Testis (tissue), 5 donors: ENCODE measurements around the gene SYNDIG1. TPM values are rescaled to one million over a fixed set of nuclear protein-coding genes. Genes with fewer than 3 reads are reported as not detected.

ENCODE experiments used
- DNase-seq: peaks from one replicate; pipeline ENCODE4 v3.0.0-alpha.2; 2019
- H3K27ac ChIP-seq, 2 donors: fragments of 200-600 bp; sonication (generic); one replicate each; pipeline ENCODE4 v1.5.1; 2019
- H3K27me3 ChIP-seq: fragments of 200-600 bp; sonication (generic); one replicate; pipeline ENCODE4 v1.5.1; 2019
- H3K36me3 ChIP-seq: fragments of 200-600 bp; sonication (generic); one replicate; pipeline ENCODE4 v1.5.1; 2017; ENCODE audit warnings: low read depth; ENCODE audit errors: missing control alignments
- H3K4me1 ChIP-seq: fragments of 200-600 bp; sonication (generic); one replicate; pipeline ENCODE4 v1.5.1; 2019
- H3K4me3 ChIP-seq, 2 donors: fragments of 200-600 bp; sonication (generic); one replicate each; pipeline ENCODE4 v1.5.1; 2017 to 2019
- H3K9me3 ChIP-seq: fragments of 200-600 bp; sonication (generic); one replicate; pipeline ENCODE4 v1.5.1; 2017
- CTCF ChIP-seq, 3 experiments: fragments of 450-650 bp in 2 of 3; fragments of 200-600 bp in 1 of 3; sonication (generic) in 1 of 3; IDR thresholded peaks; one replicate each; pipeline ENCODE4 v1.5.1; 2016 to 2019; ENCODE audit warnings: antibody characterized with exemption in 3 of 3, mild to moderate bottlenecking in 2 of 3, moderate library complexity in 1 of 3
- POLR2A ChIP-seq: fragments of 450-650 bp; IDR thresholded peaks from one replicate; pipeline ENCODE4 v1.6.1; 2017; ENCODE audit warnings: antibody characterized with exemption, mild to moderate bottlenecking, moderate library complexity
- WGBS, 2 donors: methylation state at CpG; one replicate each; pipeline ENCODE4 v1.1.5; 2018; 5-methylcytosine and 5-hydroxymethylcytosine counted together
- intact Hi-C: fragments of 100-400 bp; cut with DNase I; formaldehyde crosslinking; loops from one replicate; pipeline ENCODE4 v1.15.1; 2023; ENCODE audit warnings: low total_unique reads
- long read RNA-seq, 2 donors: transcript quantifications; one replicate each; lab custom pipeline, GENCODE V29; 2026
- polyA plus RNA-seq: library from polyadenylated mRNA; stranded (reverse); fragments of 350-450 nt; fragmentation: Illumina TruSeq; extraction: RNeasy Lipid Tissue Mini Kit (QIAGEN cat#74804); gene quantifications from one replicate; pipeline ENCODE4 v1.2.3, GENCODE V29; 2014; ENCODE audit warnings: low read depth, low replicate concordance; ENCODE audit not compliant: insufficient read depth
- total RNA-seq, 2 donors: library from RNA; depleted of rRNA; stranded (reverse); fragments of >200 nt; gene quantifications; one replicate each; pipeline ENCODE4 v1.2.3, GENCODE V29; 2016

The SYNDIG1 gene
- total RNA-seq (1 to 10 TPM; 2.8 to 3.2 TPM), polyA plus RNA-seq (2.1 TPM)
- long read RNA-seq, donor 1 = 0 reads
- long read RNA-seq, donor 2 = 0 reads

GRCh38 chr20:24469116-24469893 lies at the start of gene SYNDIG1:
Gene SYNDIG1 (plus strand): TSS chr20:24469629. CDS start chr20:24543098, 73,469 bp downstream.
- no peaks in the 10 kb centered on the region for H3K9me3 ChIP-seq
- no peaks in the 10 kb centered on the region for H3K27me3 ChIP-seq
- intact Hi-C loops = no loop called here
- peaks cover 10% of the 10 kb centered on the region for H3K4me1 ChIP-seq
- peak; percentile 33 for DNase-seq
- WGBS, 2 donors = 1% methylated on average over 68 of the region's 91 CpGs; no CpG with 5 or more reads in 1 of the 2 donors
- H3K36me3 ChIP-seq = no peaks in the 10 kb centered on the region
- no peak for TF ChIP-seq CTCF (IDR thresholded peaks at IDR 0.05)
- no peak for TF ChIP-seq POLR2A
- peak within 1 kb of the TSS; percentile 49 to 60 for H3K4me3 ChIP-seq
- no peak within 1 kb of the TSS for H3K27ac ChIP-seq

- WGBS, 2 donors = 88 to 91% methylated on average over 6 of the region's 6 CpGs
- TF ChIP-seq CTCF (IDR thresholded peaks at IDR 0.05) (no peak), POLR2A (no peak)
- DNase-seq = no peak
- peaks cover 7% of the 10 kb centered on the region for H3K4me1 ChIP-seq
- no peaks in the 10 kb centered on the region for H3K9me3 ChIP-seq
- H3K36me3 ChIP-seq = no peaks in the 10 kb centered on the region
- intact Hi-C loops = no loop called here
- H3K27me3 ChIP-seq = no peaks in the 10 kb centered on the region
- H3K4me3 ChIP-seq = no peak overlapping the region
- H3K27ac ChIP-seq = no peak overlapping the region
Measured at GRCh38 chr20:24419786-24420185, 49.6 kb upstream of the SYNDIG1 start.

GRCh38 chr20:24420567-24420966 lies 48.9 kb upstream of the SYNDIG1 start:
- H3K9me3 ChIP-seq = no peaks in the 10 kb centered on the region
- H3K4me3 ChIP-seq = no peak overlapping the region
- no peaks in the 10 kb centered on the region for H3K36me3 ChIP-seq
- WGBS, 2 donors = 84 to 91% methylated on average over 4 of the region's 4 CpGs
- TF ChIP-seq POLR2A (no peak), CTCF (IDR thresholded peaks at IDR 0.05) (no peak)
- intact Hi-C loops = no loop called here
- DNase-seq = no peak
- H3K27ac ChIP-seq = no peak overlapping the region
- H3K4me1 ChIP-seq = peaks cover 7% of the 10 kb centered on the region
- no peaks in the 10 kb centered on the region for H3K27me3 ChIP-seq

- no peak for DNase-seq
- H3K27ac ChIP-seq = no peak overlapping the region
- no peak overlapping the region for H3K4me3 ChIP-seq
- H3K4me1 ChIP-seq = peaks cover 7% of the 10 kb centered on the region
- TF ChIP-seq CTCF (IDR thresholded peaks at IDR 0.05) (no peak), POLR2A (no peak)
- no peaks in the 10 kb centered on the region for H3K36me3 ChIP-seq
- H3K9me3 ChIP-seq = no peaks in the 10 kb centered on the region
- 87 to 96% methylated on average over 6 to 9 of the region's 9 CpGs for WGBS, 2 donors
- intact Hi-C loops = no loop called here
- no peaks in the 10 kb centered on the region for H3K27me3 ChIP-seq
Measured at GRCh38 chr20:24421071-24421470, 48.4 kb upstream of the SYNDIG1 start.
